Transverse colon (tissue), 4 donors: ENCODE data around the gene DNAJC6.

ENCODE experiments used
- EP300 ChIP-seq: sonication (generic); formaldehyde crosslinking; IDR thresholded peaks from one replicate; pipeline ENCODE4 v1.6.1; 2017; ENCODE audit warnings: antibody characterized with exemption, low read depth
- POLR2A ChIP-seq: fragments of 450-650 bp; IDR thresholded peaks from one replicate; pipeline ENCODE4 v1.6.1; 2016; ENCODE audit warnings: antibody characterized with exemption, mild to moderate bottlenecking, moderate library complexity
- POLR2AphosphoS5 ChIP-seq, 3 donors: sonication (generic); formaldehyde crosslinking; IDR thresholded peaks; one replicate each; pipeline ENCODE4 v1.6.1; 2016; ENCODE audit warnings: antibody characterized with exemption in 3 of 3
- TF ChIP-seq, protein P1 (sequence below), 5 experiments: fragments of 200-600 bp in 3 of 5; fragments of 450-650 bp in 2 of 5; sonication (generic) in 3 of 5; IDR thresholded peaks; 1 replicate in 2 of 5; 2 replicates in 3 of 5; pipeline ENCODE4 v1.5.1; 2016 to 2017; ENCODE audit warnings: antibody characterized with exemption in 5 of 5, inconsistent platforms in 3 of 5, mild to moderate bottlenecking in 2 of 5, moderate library complexity in 1 of 5

GRCh38 chr1:65432918-65433317, 123.6 kb downstream of the DNAJC6 start:
- TF ChIP-seq, protein P1, sequence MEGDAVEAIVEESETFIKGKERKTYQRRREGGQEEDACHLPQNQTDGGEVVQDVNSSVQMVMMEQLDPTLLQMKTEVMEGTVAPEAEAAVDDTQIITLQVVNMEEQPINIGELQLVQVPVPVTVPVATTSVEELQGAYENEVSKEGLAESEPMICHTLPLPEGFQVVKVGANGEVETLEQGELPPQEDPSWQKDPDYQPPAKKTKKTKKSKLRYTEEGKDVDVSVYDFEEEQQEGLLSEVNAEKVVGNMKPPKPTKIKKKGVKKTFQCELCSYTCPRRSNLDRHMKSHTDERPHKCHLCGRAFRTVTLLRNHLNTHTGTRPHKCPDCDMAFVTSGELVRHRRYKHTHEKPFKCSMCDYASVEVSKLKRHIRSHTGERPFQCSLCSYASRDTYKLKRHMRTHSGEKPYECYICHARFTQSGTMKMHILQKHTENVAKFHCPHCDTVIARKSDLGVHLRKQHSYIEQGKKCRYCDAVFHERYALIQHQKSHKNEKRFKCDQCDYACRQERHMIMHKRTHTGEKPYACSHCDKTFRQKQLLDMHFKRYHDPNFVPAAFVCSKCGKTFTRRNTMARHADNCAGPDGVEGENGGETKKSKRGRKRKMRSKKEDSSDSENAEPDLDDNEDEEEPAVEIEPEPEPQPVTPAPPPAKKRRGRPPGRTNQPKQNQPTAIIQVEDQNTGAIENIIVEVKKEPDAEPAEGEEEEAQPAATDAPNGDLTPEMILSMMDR (IDR thresholded peaks at IDR 0.05) = no peak
- TF ChIP-seq POLR2AphosphoS5 (IDR thresholded peaks at IDR 0.05) = no peak
- TF ChIP-seq POLR2A = no peak
- TF ChIP-seq EP300 = no peak
